Activated CD8-positive, alpha-beta T cell treated with anti-CD3 and anti-CD28 coated beads for 36 hours (primary cell): Measurements from ENCODE around the gene CNGA4. TPM values are rescaled to one million over a fixed set of nuclear protein-coding genes. Genes with fewer than 3 reads are reported as not detected.

Experiments
- ATAC-seq: fragments of 200-7000 bp; cut with Tn5 transposase; one replicate; pipeline ENCODE4 v1.10.0; 2021; ENCODE audit warnings: mild to moderate bottlenecking, moderate library complexity
- CTCF ChIA-PET: fragments of 350-600 bp; sonication (Branson Sonifier 250); formaldehyde crosslinking; loops from one replicate; lab custom pipeline; 2021; ENCODE audit warnings: antibody characterized with exemption; lab: Charles Lee
- POLR2A ChIA-PET: fragments of 350-600 bp; sonication (Branson Sonifier 250); formaldehyde crosslinking; loops from one replicate; lab custom pipeline; 2021; ENCODE audit warnings: antibody characterized with exemption; lab: Charles Lee
- DNase-seq: peaks from one replicate; pipeline ENCODE4 v3.0.0-alpha.2; 2020
- H3K27ac Mint-ChIP-seq: one replicate; pipeline ENCODE4 v1.8.0; 2021; ENCODE audit warnings: mild to moderate bottlenecking, mixed read lengths
- H3K27me3 Mint-ChIP-seq: one replicate; pipeline ENCODE4 v1.8.0; 2021; ENCODE audit warnings: mixed read lengths
- H3K36me3 Mint-ChIP-seq: one replicate; pipeline ENCODE4 v1.8.0; 2021; ENCODE audit warnings: low read depth, mixed read lengths
- H3K4me1 Mint-ChIP-seq: one replicate; pipeline ENCODE4 v1.8.0; 2021; ENCODE audit warnings: low read depth, mixed read lengths
- H3K4me3 Mint-ChIP-seq: one replicate; pipeline ENCODE4 v1.8.0; 2021; ENCODE audit warnings: mild to moderate bottlenecking, moderate library complexity, mixed read lengths
- H3K9me3 Mint-ChIP-seq: one replicate; pipeline ENCODE4 v1.8.0; 2021; ENCODE audit warnings: mixed read lengths
- CTCF ChIP-seq: fragments of 200-600 bp; IDR thresholded peaks from one replicate; pipeline ENCODE4 v1.8.0; 2022; ENCODE audit warnings: antibody characterized with exemption, mild to moderate bottlenecking
- intact Hi-C: fragments of 100-400 bp; cut with micrococcal nuclease; formaldehyde crosslinking; loops from one replicate; pipeline ENCODE4 v1.10.0; 2022
- total RNA-seq, 2 experiments: library from RNA; stranded (reverse); gene quantifications; one replicate each; pipeline ENCODE4 v1.2.3, GENCODE V29; 2021

Gene CNGA4
- total RNA-seq, 2 experiments from 2014 or later: 0.18 TPM; not detected in 1

- no peak overlapping the region for H3K4me3 Mint-ChIP-seq
- intact Hi-C loops: loop anchor here (5.0 kb wide), 1 partner anchor 102 kb away; no protein-coding TSS in a partner anchor
- CTCF ChIA-PET: interaction anchor here (1.0 to 8.7 kb wide), 11 partner anchors 8 to 194 kb away, joined by 3 to 106 read pairs (median 21); partner anchors contain the start of genes CAVIN3, CCKBR, CNGA4 and FHIP1B
- no peaks in the 10 kb centered on the region for H3K9me3 Mint-ChIP-seq
- H3K4me1 Mint-ChIP-seq: no peaks in the 10 kb centered on the region
- ATAC-seq (no peak), DNase-seq (no peak)
- H3K27me3 Mint-ChIP-seq: no peaks in the 10 kb centered on the region
- no peaks in the 10 kb centered on the region for H3K36me3 Mint-ChIP-seq
- TF ChIP-seq CTCF: no peak
- POLR2A ChIA-PET: interaction anchor here (1.8 kb wide), 1 partner anchor 10 kb away, joined by 6 read pairs; the partner anchor contains the start of gene CCKBR
- no peak overlapping the region for H3K27ac Mint-ChIP-seq
Observed at GRCh38 chr11:6249770-6250555, 11.1 kb downstream of the CNGA4 start.

GRCh38 chr11:6251120-6251733 is 12.3 kb downstream of the CNGA4 start:
- Mint-ChIP-seq H3K4me3 (no peak overlapping the region), H3K4me1 (no peaks in the 10 kb centered on the region), H3K9me3 (no peaks in the 10 kb centered on the region), H3K27me3 (no peaks in the 10 kb centered on the region), H3K36me3 (no peaks in the 10 kb centered on the region), H3K27ac (no peak overlapping the region)
- peak; percentile 73 for DNase-seq
- intact Hi-C loops: loop anchor here (5.0 kb wide), 1 partner anchor 101 kb away; no protein-coding TSS in a partner anchor
- peak; percentile 96 for ATAC-seq
- POLR2A ChIA-PET: interaction anchor here (1.8 kb wide), 1 partner anchor 9 kb away, joined by 6 read pairs; the partner anchor contains the start of gene CCKBR
- CTCF ChIA-PET: interaction anchor here (0.6 to 8.7 kb wide), 36 partner anchors 9 to 259 kb away, joined by 3 to 106 read pairs (median 5); partner anchors contain the start of genes C11orf42, CAVIN3, CCKBR and CNGA4
- TF ChIP-seq CTCF: peak; percentile 87

- ATAC-seq: no peak
- no peak for TF ChIP-seq CTCF
- ChIA-PET POLR2A (interaction anchor here (0.9 to 1.8 kb wide), 2 partner anchors 8 to 15 kb away, joined by 3 to 6 read pairs; partner anchors contain the start of gene CCKBR), CTCF (interaction anchor here (0.9 to 8.7 kb wide), 22 partner anchors 8 to 260 kb away, joined by 3 to 106 read pairs (median 6); partner anchors contain the start of genes C11orf42, CCKBR, CNGA4 and FHIP1B)
- Mint-ChIP-seq H3K27ac (no peak overlapping the region), H3K4me1 (no peaks in the 10 kb centered on the region), H3K36me3 (no peaks in the 10 kb centered on the region), H3K27me3 (no peaks in the 10 kb centered on the region), H3K4me3 (no peak overlapping the region), H3K9me3 (no peaks in the 10 kb centered on the region)
- intact Hi-C loops: loop anchor here (5.0 kb wide), 1 partner anchor 100 kb away; no protein-coding TSS in a partner anchor
- DNase-seq: no peak
Observed at GRCh38 chr11:6251990-6252473, 13.1 kb downstream of the CNGA4 start.

GRCh38 chr11:6253197-6253596 is 14.3 kb downstream of the CNGA4 start:
- Mint-ChIP-seq H3K4me3 (no peak overlapping the region), H3K4me1 (no peaks in the 10 kb centered on the region), H3K9me3 (no peaks in the 10 kb centered on the region), H3K36me3 (no peaks in the 10 kb centered on the region), H3K27me3 (no peaks in the 10 kb centered on the region), H3K27ac (no peak overlapping the region)
- ChIA-PET POLR2A (interaction anchor here (0.6 kb wide), 1 partner anchor 11 kb away, joined by 3 read pairs; no protein-coding TSS in a partner anchor), CTCF (interaction anchor here (0.7 to 8.7 kb wide), 6 partner anchors 11 to 190 kb away, joined by 3 to 106 read pairs (median 39); partner anchors contain the start of genes CNGA4 and FHIP1B)
- intact Hi-C loops: loop anchor here (5.0 kb wide), 1 partner anchor 99 kb away; no protein-coding TSS in a partner anchor
- ATAC-seq (peak; percentile 33), DNase-seq (no peak)
- TF ChIP-seq CTCF: no peak
